HG03342 (cell line): ENCODE results near the gene AMDHD2.
A peak's percentile ranks its signal among the peaks of the same experiment; 100 is the strongest.
"Not testable (repeated sequence)": the region's sequence is repeated elsewhere in the genome, so short reads cannot be mapped to it uniquely, and the experiment has no call there.

ENCODE experiments used
- ATAC-seq: cut with Tn5 transposase; IDR thresholded peaks from one replicate; pipeline ENCODE4 v1.9.1; 2021; ENCODE audit warnings: mild to moderate bottlenecking, moderate library complexity; ENCODE audit not compliant: unreplicated experiment

The AMDHD2 gene

GRCh38 chr16:2520097-2520783 lies at the start of gene AMDHD2:
Gene AMDHD2, plus strand, starts transcription at chr16:2520371. Its CDS starts 88 bp downstream, at chr16:2520459.
- peak; percentile 47 for ATAC-seq

- no peak for ATAC-seq
Measured at GRCh38 chr16:2470603-2471015, 49.6 kb upstream of the AMDHD2 start.

- ATAC-seq: no peak
Measured at GRCh38 chr16:2471016-2471652, 49.0 kb upstream of the AMDHD2 start, which contains the start of gene NTN3. Gene NTN3, plus strand, starts transcription at chr16:2471297. Its CDS starts 405 bp downstream, at chr16:2471702.

GRCh38 chr16:2471653-2472487 lies 48.3 kb upstream of the AMDHD2 start:
- no peak for ATAC-seq

- no peak for ATAC-seq
Measured at GRCh38 chr16:2472488-2472864, 47.7 kb upstream of the AMDHD2 start.

- no peak for ATAC-seq
Measured at GRCh38 chr16:2472885-2473445, 47.2 kb upstream of the AMDHD2 start.

GRCh38 chr16:2473446-2473926 lies 46.7 kb upstream of the AMDHD2 start:
- ATAC-seq: no peak

GRCh38 chr16:2473999-2474876 lies 45.9 kb upstream of the AMDHD2 start:
- ATAC-seq: no peak

- peak; percentile 53 for ATAC-seq
Measured at GRCh38 chr16:2474877-2475412, 45.2 kb upstream of the AMDHD2 start, which contains the start of gene TBC1D24. Gene TBC1D24, plus strand, starts transcription at chr16:2475127. Its CDS starts 21,022 bp downstream, at chr16:2496149.

GRCh38 chr16:2475413-2476344 lies 44.5 kb upstream of the AMDHD2 start:
- peak; percentile 11 for ATAC-seq

- no peak for ATAC-seq
Measured at GRCh38 chr16:2476345-2476720, 43.8 kb upstream of the AMDHD2 start.

GRCh38 chr16:2476741-2477140 lies 43.4 kb upstream of the AMDHD2 start:
- no peak for ATAC-seq

- ATAC-seq: no peak
Measured at GRCh38 chr16:2477327-2477726, 42.8 kb upstream of the AMDHD2 start.

GRCh38 chr16:2478279-2478678 lies 41.9 kb upstream of the AMDHD2 start:
- no peak for ATAC-seq

GRCh38 chr16:2479996-2480395 lies 40.2 kb upstream of the AMDHD2 start:
- ATAC-seq: not testable (repeated sequence)

GRCh38 chr16:2480948-2481347 lies 39.2 kb upstream of the AMDHD2 start:
- ATAC-seq: no peak

- ATAC-seq: no peak
Measured at GRCh38 chr16:2481676-2482075, 38.5 kb upstream of the AMDHD2 start.

GRCh38 chr16:2482249-2482648 lies 37.9 kb upstream of the AMDHD2 start:
- ATAC-seq: no peak
